NCI-H524 treated with DMSO at 0.1 percent for 48 hours (cell line): Measurements from ENCODE around the gene RTBDN.
"Not testable (repeated sequence)": the region's sequence is repeated elsewhere in the genome, so short reads cannot be mapped to it uniquely, and the experiment has no call there.

ENCODE experiments used
- DNase-seq: peaks from one replicate; lab custom pipeline; 2025; lab: John Stamatoyannopoulos, UW

RTBDN gene

DNA sequence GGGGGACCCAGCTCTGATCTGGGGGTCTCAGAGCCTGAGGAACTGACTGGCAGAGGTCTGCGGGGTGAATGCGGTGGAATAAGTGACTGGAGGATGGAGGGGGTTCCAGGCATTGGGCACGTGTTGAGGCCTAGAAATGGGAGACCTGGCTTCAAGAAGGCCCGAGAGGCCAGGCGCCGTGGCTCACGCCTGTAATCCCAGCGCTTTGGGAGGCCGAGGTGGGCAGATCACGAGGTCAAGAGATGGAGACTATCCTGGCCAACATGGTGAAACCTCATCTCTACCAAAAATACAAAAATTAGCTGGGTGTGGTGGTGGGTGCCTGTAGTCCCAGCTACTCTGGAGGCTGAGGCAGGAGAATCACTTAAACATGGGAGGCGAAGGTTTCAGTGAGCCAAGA lies 16.6 kb downstream of the RTBDN start:
- not testable (repeated sequence) for DNase-seq

GRCh38 chr19:12817188-12817587 lies 17.2 kb downstream of the RTBDN start:
- DNase-seq = not testable (repeated sequence)

DNA sequence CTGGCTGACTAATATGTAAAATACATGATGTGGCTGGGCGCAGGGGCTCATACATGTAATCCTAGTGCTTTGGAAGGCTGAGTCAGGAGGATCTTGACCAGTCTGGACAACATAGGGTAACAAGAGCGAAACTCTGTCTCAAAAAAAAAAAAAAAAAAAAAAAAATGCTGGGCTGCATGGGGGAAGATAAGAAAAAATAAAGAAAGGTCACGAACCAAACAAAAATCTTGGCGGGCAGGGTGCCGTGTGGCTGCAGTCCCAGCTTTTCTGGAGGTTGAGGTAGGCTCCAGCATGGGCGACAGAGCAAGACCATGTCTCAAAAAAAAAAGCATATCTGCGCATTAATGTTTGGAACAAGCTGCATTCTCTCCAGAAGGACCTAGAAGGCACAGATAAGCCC lies 19.3 kb downstream of the RTBDN start:
- no peak for DNase-seq

DNA sequence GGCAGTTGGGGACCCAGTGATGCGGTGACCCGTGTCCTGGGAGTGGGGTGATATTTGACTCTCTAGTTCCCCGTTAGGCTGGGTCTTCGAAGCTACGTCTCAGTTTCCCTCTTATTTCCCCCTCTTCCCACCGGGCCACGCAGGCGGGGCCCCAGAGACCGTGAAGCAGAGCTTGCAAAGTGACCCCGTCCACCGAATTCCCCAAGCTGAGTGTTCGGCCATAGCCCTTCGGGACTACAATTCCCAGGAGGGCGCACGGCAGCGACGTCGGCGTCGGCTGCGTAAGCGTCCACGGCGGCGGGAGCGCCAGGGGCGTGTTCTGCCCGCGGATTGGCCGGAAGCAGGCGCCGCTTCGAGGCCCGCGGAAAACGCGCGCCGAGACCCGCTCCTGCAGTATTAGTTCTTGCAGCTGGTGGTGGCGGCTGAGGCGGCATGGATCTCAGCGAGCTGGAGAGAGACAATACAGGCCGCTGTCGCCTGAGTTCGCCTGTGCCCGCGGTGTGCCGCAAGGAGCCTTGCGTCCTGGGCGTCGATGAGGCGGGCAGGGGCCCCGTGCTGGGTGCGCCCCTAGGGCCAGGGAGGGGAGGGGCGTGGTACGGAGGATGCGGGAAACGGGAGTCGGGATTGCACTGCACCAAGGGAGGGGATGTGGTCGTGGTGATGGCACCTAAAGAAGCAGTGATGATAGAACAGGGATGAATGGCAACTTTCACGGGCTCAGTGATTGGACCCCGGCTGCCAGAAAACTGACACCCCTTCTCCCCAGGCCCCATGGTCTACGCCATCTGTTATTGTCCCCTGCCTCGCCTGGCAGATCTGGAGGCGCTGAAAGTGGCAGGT lies 27.9 kb downstream of the RTBDN start, which contains the start of gene RNASEH2A:
RNASEH2A (plus strand) TSS at position 343 of the 840 bp plus-strand sequence; CDS start at position 433, 90 bp downstream.
- peak; percentile 78 for DNase-seq

- DNase-seq = no peak
Observed at GRCh38 chr19:12804051-12804450, 30.3 kb downstream of the RTBDN start.

DNA sequence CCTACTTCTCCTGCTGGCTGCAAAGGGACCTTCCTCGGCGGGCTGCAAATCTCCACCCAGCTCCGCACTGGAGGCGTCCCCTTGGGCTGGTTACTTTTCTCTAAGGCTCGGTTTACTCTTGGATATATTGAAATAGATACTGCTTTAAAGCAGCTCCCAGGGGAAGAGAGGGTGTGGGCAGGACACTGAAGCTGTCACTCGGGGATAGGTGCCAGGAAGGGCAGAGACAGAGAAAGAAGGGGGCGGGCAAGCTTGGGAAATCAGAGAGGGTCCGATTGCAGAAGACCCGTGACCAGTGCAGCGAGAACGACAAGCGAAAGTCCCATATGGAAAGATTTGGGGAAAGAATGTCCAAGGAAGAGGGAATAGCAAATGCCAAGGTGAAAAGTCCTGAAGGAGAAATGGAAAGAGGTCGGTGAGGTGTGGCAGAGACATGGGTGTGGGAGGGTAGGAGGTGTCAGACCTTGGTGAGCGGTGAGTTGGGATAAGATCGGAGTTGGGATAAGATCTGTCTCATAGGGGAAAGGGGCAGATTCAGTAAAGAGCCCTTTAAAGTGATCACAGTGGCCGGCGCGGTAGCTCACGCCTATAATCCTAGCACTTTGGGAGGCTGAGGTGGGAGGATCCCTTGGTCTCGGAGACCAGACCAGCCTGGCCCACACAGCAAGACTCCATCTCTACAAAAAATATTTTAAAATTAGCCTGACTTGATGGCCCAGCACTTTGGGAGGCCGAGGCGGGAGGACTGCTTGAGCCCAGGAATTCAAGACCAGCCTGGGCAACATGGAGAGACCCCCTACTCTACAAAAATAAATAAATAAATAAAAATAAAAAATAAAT lies 31.9 kb downstream of the RTBDN start:
- no peak for DNase-seq

- peak; percentile 44 for DNase-seq
Observed at GRCh38 chr19:12801466-12802266, 32.7 kb downstream of the RTBDN start, which contains the start of the genes PRDX2 and THSD8. Gene PRDX2 (minus strand): TSS chr19:12801800. CDS start chr19:12801261, 539 bp downstream. Gene THSD8 (plus strand): TSS chr19:12802069. CDS start chr19:12802072, 3 bp downstream.

DNA sequence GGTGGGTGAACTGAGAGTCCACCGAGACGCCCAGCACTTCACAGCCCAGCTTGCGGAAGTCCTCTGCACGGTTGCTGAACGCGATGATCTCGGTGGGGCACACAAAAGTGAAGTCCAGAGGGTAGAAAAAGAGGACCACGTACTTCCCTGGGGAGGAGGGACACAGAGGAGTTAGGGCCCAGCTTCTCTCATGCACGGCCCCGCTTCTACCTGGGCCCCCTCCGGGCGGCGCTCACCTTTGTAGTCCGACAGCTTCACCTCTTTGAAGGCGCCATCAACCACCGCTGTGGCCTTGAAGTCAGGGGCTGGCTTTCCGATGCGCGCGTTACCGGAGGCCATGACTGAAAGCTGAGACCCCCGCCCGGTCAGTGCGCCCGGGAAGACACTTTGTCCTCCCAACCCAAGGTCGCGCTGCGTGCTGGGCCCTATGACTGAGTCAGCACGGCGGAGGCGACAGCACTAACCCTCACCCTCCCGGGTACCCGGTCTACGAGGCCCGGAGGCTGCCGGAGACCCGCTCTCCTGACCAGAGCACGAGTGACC lies 33.4 kb downstream of the RTBDN start:
- no peak for DNase-seq

GRCh38 chr19:12800466-12800770 lies 34.0 kb downstream of the RTBDN start:
- DNase-seq = no peak

- no peak for DNase-seq
Observed at GRCh38 chr19:12799742-12800465, 34.5 kb downstream of the RTBDN start.

- not testable (repeated sequence) for DNase-seq
Observed at GRCh38 chr19:12797607-12798006, 36.8 kb downstream of the RTBDN start.

- no peak for DNase-seq
Observed at GRCh38 chr19:12797141-12797587, 37.2 kb downstream of the RTBDN start.

GRCh38 chr19:12796146-12797071 lies 38.0 kb downstream of the RTBDN start:
- peak; percentile 46 for DNase-seq

DNA sequence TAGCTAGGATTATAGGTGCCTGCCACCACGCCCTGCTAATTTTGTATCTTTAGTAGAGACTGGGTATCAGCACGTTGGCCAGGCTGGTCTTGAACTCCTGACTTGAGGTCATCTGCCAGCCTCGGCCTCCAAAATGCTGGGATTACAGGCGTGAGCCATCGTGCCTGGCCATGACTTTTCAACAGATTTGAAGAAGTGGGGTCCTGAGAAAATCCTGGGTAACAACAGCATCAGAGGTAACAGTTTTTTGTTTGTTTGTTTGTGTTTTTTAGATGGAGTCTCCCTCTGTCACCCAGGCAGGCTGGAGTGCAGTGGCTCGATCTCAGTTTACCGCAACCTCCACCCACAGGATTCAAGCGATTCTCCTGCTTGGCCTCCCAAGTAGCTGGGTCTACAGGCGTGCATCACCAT lies 39.4 kb downstream of the RTBDN start:
- no peak for DNase-seq

DNA sequence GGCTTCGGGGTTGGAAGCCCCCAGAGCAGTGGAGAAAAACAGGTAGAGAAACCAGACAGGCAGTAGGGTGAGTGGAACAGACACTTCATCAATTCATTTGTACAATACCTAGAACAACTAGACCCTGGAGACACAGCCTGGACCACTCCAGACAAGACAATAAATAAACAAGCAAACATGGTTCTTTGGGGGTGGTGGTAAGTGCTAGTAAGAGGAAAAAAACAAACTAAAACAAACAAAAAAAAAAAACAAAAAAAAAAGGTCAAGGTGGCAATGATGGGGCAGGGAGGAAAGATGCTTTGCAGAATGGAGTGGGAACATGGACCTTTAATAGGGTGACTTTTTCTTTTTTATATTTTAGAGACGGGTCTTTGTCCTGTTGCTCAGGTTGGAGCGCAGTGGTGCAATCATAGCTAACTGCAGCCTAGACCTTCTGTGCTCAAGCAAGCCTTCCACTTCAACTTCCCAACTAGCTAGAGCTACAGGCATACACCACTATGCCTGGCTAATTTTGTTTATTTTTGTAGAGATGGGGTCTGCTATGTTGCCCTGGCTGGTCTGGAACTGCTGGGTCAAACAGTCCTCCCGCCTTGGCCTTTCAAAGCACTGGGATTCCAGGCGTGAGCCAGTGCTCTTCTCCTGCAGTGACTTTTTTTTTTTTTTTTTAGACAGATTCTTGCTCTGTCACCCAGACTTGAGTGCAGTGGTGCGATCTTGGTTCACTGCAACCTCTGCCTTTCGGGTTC lies 40.0 kb downstream of the RTBDN start:
- DNase-seq = no peak

DNA sequence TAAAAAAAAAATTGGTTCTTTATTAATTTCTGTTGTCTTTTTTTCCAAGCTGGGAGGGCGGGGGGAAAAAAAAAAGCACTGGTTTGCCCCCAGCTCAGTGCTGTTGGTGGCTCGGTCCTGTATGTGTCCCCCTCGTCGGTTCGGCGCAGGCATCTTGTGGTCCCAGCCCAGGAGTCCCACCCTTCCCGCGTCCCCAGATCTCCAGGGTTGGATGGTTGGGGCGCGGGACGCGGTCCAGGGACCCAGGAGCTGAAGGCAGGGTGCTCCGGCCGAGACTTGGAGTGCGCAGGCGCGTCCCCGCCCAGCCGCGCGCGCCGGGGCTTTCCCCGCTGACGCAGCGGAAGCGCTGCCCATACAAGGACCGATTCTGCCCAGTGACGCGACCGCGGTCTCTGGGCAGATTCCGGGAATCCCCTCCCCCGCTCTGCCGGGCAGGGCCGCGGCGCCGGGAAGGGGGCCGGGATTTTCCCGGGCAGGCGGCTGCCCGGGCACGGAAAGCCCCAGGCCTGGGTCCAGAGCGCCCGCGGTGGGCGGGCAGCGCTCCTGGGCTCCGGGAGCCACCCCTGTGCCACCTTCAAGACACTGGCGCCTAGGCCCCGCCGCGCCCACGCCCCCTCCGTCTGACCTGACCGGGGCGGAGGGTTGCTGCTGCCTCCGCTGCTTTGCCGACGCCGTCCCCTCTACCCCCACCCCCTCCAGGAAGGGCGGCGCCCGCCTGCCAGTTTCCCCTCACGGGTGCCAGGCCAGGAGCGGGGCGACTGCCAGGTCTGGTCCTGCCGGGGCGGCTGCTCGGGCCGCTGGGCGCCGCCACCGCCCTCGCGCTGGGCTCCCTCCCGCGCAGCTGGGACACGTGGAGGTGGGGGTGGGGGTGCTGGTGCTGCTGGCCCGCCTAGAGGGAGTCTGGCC lies 40.8 kb downstream of the RTBDN start:
- DNase-seq = no peak

- DNase-seq = no peak
Observed at GRCh38 chr19:12792853-12793289, 41.5 kb downstream of the RTBDN start.
